GM19324 (cell line): ENCODE data around the gene ZNF219.

Experiments used
- ATAC-seq: cut with Tn5 transposase; IDR thresholded peaks from one replicate; pipeline ENCODE4 v1.9.1; 2021; ENCODE audit warnings: mild to moderate bottlenecking, moderate library complexity; ENCODE audit not compliant: unreplicated experiment, low FRiP score

The ZNF219 gene

GRCh38 chr14:21098076-21098891 is at the start of gene ZNF219:
Gene ZNF219 (minus strand): TSS chr14:21098655. CDS start chr14:21093591, 5,064 bp downstream.
- no peak for ATAC-seq

- no peak for ATAC-seq
Observed at GRCh38 chr14:21145437-21145836, 47.0 kb upstream of the ZNF219 start.

GRCh38 chr14:21142357-21142756 is 43.9 kb upstream of the ZNF219 start:
- ATAC-seq, result no peak

GRCh38 chr14:21136024-21136423 is 37.6 kb upstream of the ZNF219 start:
- no peak for ATAC-seq

- no peak for ATAC-seq
Observed at GRCh38 chr14:21133901-21134300, 35.4 kb upstream of the ZNF219 start.

GRCh38 chr14:21123429-21123828 is 25.0 kb upstream of the ZNF219 start:
- no peak for ATAC-seq

GRCh38 chr14:21121122-21121521 is 22.7 kb upstream of the ZNF219 start:
- no peak for ATAC-seq

- no peak for ATAC-seq
Observed at GRCh38 chr14:21120686-21121085, 22.2 kb upstream of the ZNF219 start.

- ATAC-seq, result no peak
Observed at GRCh38 chr14:21118933-21119332, 20.5 kb upstream of the ZNF219 start.

- no peak for ATAC-seq
Observed at GRCh38 chr14:21113369-21113768, 14.9 kb upstream of the ZNF219 start.

- no peak for ATAC-seq
Observed at GRCh38 chr14:21112255-21112654, 13.8 kb upstream of the ZNF219 start.

GRCh38 chr14:21109377-21110138 is 11.1 kb upstream of the ZNF219 start:
- no peak for ATAC-seq

GRCh38 chr14:21108791-21109190 is 10.3 kb upstream of the ZNF219 start:
- ATAC-seq, result no peak

GRCh38 chr14:21107283-21107800 is 8.9 kb upstream of the ZNF219 start:
- ATAC-seq, result no peak

GRCh38 chr14:21106498-21107282 is 8.2 kb upstream of the ZNF219 start:
- no peak for ATAC-seq

GRCh38 chr14:21106176-21106497 is 7.7 kb upstream of the ZNF219 start:
- ATAC-seq, result no peak

GRCh38 chr14:21105095-21105494 is 6.6 kb upstream of the ZNF219 start:
- ATAC-seq, result no peak

- ATAC-seq, result peak; percentile 26
Observed at GRCh38 chr14:21104448-21105060, 6.1 kb upstream of the ZNF219 start.

- ATAC-seq, result peak; percentile 89
Observed at GRCh38 chr14:21103710-21104447, 5.4 kb upstream of the ZNF219 start.

- no peak for ATAC-seq
Observed at GRCh38 chr14:21103411-21103709, 4.9 kb upstream of the ZNF219 start.
